ENCODE data around the gene FOLR1.

The FOLR1 gene

GRCh38 chr11:72229925-72230763 lies 38.2 kb downstream of the FOLR1 start:
- DNase-seq (ENCODE audit: low read depth) = no peak
- in situ Hi-C loops (cut with HindIII; ENCODE audit: low sequenced_read_pairs) = no loop called here
- no peak for TF ChIP-seq CTCF (IDR thresholded peaks at IDR 0.05; ENCODE audit: low read depth, low read length, missing control alignments)
- no peak overlapping the region for H3K4me3 ChIP-seq (ENCODE audit: low read depth, low read length)

- no peak overlapping the region for H3K4me3 ChIP-seq (ENCODE audit: low read depth, low read length)
- TF ChIP-seq CTCF (IDR thresholded peaks at IDR 0.05; ENCODE audit: low read depth, low read length, missing control alignments) = no peak
- in situ Hi-C loops (cut with HindIII; ENCODE audit: low sequenced_read_pairs) = no loop called here
- no peak for DNase-seq (ENCODE audit: low read depth)
These were observed 38.9 kb downstream of the FOLR1 start for GRCh38 chr11:72230764-72231365.

GRCh38 chr11:72231396-72232259 lies 39.7 kb downstream of the FOLR1 start:
- no peak overlapping the region for H3K4me3 ChIP-seq (ENCODE audit: low read depth, low read length)
- in situ Hi-C loops (cut with HindIII; ENCODE audit: low sequenced_read_pairs) = no loop called here

GRCh38 chr11:72232260-72233055 lies 40.5 kb downstream of the FOLR1 start:
- no peak for DNase-seq (ENCODE audit: low read depth)
- in situ Hi-C loops (cut with HindIII; ENCODE audit: low sequenced_read_pairs) = no loop called here
- no peak overlapping the region for H3K4me3 ChIP-seq (ENCODE audit: low read depth, low read length)
- no peak for TF ChIP-seq CTCF (IDR thresholded peaks at IDR 0.05; ENCODE audit: low read depth, low read length, missing control alignments)

More at GRCh38 chr11:72231396-72232259, 39.7 kb downstream of the FOLR1 start:
- TF ChIP-seq CTCF (IDR thresholded peaks at IDR 0.05; ENCODE audit: low read depth, low read length, missing control alignments) = no peak
- DNase-seq (ENCODE audit: low read depth) = no peak

- no peak overlapping the region for H3K4me3 ChIP-seq (ENCODE audit: low read depth, low read length)
- no peak for DNase-seq (ENCODE audit: low read depth)
- in situ Hi-C loops (cut with HindIII; ENCODE audit: low sequenced_read_pairs) = no loop called here
- TF ChIP-seq CTCF (IDR thresholded peaks at IDR 0.05; ENCODE audit: low read depth, low read length, missing control alignments) = no peak
These were observed 41.3 kb downstream of the FOLR1 start for GRCh38 chr11:72233056-72233772.
